Upper lobe of left lung (tissue), 4 donors: ENCODE data around the gene HOXC11.

Source experiments
- POLR2A ChIP-seq, 4 donors: fragments of 450-650 bp; IDR thresholded peaks; one replicate each; pipeline ENCODE4 v1.5.1; 2016 to 2017; ENCODE audit warnings: antibody characterized with exemption in 4 of 4, mild to moderate bottlenecking in 2 of 4
- TF ChIP-seq, protein P1 (sequence below), 6 experiments: fragments of 450-650 bp in 4 of 6; fragments of 200-600 bp in 2 of 6; sonication (generic) in 2 of 6; IDR thresholded peaks; one replicate each; pipeline ENCODE4 v1.5.1; 2016 to 2019; ENCODE audit warnings: antibody characterized with exemption in 6 of 6

DNA sequence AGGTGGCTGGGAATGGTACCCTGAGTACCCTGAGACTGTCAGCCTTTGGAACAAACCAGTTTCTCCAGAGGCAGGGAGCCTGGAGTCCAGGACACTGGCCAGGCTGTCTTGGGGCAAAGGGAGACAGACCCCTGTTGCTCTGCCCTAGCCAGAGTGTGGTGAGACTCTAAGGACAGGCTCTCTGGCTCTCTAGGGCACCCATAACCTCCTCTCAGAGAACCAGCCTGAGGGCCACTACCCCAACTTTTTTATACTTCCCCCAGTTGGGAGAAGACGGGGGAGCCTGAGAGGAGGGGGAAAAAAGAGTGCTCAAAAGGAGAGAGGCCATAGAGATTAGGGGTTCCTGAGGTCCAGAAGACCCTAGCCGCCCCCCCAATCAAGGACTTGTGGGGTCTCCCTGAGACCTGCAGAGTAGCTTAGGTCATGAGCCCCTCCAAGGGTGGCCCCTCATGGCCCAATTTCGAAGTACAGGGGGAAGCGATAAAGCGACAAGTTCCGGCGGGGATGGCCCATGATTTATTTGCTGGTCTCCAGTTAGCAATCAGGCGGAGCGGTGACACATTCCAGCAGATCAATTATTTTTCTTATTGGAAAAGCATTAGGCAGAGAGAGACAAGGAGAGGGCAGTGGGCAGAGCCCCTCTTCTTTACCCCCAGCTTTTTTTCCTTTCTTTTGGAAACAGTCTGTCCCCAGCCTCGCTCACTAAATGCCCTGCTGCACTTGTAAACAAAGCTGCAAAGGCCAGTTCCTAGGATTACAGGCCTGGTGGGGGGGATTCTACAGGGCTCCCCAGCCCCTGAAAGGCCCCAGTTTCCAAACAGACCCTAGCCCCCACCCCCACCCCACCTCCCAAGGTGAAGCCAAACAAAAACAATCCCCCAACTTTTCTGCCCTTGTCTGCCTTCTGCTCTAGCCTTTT is 37.4 kb downstream of the HOXC11 start:
- TF ChIP-seq, protein P1, sequence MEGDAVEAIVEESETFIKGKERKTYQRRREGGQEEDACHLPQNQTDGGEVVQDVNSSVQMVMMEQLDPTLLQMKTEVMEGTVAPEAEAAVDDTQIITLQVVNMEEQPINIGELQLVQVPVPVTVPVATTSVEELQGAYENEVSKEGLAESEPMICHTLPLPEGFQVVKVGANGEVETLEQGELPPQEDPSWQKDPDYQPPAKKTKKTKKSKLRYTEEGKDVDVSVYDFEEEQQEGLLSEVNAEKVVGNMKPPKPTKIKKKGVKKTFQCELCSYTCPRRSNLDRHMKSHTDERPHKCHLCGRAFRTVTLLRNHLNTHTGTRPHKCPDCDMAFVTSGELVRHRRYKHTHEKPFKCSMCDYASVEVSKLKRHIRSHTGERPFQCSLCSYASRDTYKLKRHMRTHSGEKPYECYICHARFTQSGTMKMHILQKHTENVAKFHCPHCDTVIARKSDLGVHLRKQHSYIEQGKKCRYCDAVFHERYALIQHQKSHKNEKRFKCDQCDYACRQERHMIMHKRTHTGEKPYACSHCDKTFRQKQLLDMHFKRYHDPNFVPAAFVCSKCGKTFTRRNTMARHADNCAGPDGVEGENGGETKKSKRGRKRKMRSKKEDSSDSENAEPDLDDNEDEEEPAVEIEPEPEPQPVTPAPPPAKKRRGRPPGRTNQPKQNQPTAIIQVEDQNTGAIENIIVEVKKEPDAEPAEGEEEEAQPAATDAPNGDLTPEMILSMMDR (IDR thresholded peaks at IDR 0.05): no peak
- TF ChIP-seq POLR2A (IDR thresholded peaks at IDR 0.05): no peak
